Measurements from ENCODE around the gene STK35. TPM values are rescaled to one million over a fixed set of nuclear protein-coding genes. Genes with fewer than 3 reads are reported as not detected.

Gene STK35
- polyA plus RNA-seq, 1 experiment: 8.2 TPM

DNA sequence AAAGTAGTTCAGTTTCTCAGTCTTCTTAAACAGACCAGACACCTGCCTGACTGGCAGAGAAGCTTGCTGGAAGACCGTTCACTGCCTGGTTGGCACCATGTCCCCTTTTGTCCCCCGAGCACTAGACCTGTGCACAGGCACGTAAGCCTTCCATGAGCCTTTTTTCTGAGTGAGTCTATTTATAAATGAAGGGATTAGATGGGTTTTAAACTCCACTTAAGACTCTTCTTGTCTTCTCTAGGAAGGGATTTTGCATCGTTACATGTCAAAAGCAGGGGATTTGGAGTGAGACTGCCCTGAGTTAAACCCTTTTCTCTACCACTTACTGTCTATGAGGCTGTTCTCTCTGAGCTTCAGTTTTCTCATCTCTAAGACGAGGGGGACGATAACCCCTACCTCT is 37.6 kb downstream of the STK35 start:
- ChIA-PET CTCF (interaction anchor here (0.6 to 2.1 kb wide), 3 partner anchors 8 to 258 kb away, joined by 3 to 4 read pairs (median 3); no protein-coding TSS in a partner anchor), POLR2A (no interaction called here)
- DNase-seq (ENCODE audit: low read depth): no peak
- Histone ChIP-seq H3K4me3 (ENCODE audit: low read depth, low read length) (no peak overlapping the region), H3K36me3 (ENCODE audit: control insufficient read depth, insufficient read depth, low read length) (peaks cover under 1% of the 10 kb centered on the region), H3K27me3 (ENCODE audit: control insufficient read depth, insufficient read depth, low read length) (no peaks in the 10 kb centered on the region)
- TF ChIP-seq, protein P1, sequence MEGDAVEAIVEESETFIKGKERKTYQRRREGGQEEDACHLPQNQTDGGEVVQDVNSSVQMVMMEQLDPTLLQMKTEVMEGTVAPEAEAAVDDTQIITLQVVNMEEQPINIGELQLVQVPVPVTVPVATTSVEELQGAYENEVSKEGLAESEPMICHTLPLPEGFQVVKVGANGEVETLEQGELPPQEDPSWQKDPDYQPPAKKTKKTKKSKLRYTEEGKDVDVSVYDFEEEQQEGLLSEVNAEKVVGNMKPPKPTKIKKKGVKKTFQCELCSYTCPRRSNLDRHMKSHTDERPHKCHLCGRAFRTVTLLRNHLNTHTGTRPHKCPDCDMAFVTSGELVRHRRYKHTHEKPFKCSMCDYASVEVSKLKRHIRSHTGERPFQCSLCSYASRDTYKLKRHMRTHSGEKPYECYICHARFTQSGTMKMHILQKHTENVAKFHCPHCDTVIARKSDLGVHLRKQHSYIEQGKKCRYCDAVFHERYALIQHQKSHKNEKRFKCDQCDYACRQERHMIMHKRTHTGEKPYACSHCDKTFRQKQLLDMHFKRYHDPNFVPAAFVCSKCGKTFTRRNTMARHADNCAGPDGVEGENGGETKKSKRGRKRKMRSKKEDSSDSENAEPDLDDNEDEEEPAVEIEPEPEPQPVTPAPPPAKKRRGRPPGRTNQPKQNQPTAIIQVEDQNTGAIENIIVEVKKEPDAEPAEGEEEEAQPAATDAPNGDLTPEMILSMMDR (IDR thresholded peaks at IDR 0.05; ENCODE audit: insufficient read depth, low read depth, low read length): no peak

DNA sequence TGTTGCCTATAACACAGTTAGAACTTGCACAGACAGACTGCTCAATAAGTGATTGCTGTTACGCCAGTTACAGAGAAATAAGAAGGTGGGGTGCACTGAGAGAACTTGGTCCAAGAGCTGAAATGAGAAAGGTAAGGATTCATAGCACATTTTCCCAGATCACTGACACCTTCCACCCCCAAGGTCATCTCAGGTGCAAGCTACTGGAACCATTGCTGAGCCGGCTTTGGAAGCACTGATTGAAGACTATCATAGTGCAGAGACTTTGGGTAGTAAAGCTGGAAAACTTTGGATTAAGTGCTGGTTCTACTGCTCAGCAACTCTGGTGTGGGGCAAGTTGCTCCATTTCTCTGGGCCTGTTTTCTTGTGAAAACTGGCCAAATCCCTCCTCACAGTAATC is 38.1 kb downstream of the STK35 start:
- ChIA-PET POLR2A (no interaction called here), CTCF (interaction anchor here (0.6 to 2.1 kb wide), 3 partner anchors 9 to 259 kb away, joined by 3 to 4 read pairs (median 3); no protein-coding TSS in a partner anchor)
- no peaks in the 10 kb centered on the region for H3K27me3 ChIP-seq (ENCODE audit: control insufficient read depth, insufficient read depth, low read length)

GRCh38 chr20:2140561-2140960 is 38.9 kb downstream of the STK35 start:
- POLR2A ChIA-PET: no interaction called here
- CTCF ChIA-PET: interaction anchor here (1.1 kb wide), 1 partner anchor 260 kb away, joined by 3 read pairs; no protein-coding TSS in a partner anchor

More for the DNA sequence above, 38.1 kb downstream of the STK35 start:
- Histone ChIP-seq H3K36me3 (ENCODE audit: control insufficient read depth, insufficient read depth, low read length) (peaks cover 5% of the 10 kb centered on the region), H3K4me3 (ENCODE audit: low read depth, low read length) (no peak overlapping the region)
- TF ChIP-seq, protein P1 (IDR thresholded peaks at IDR 0.05; ENCODE audit: insufficient read depth, low read depth, low read length): no peak
- DNase-seq (ENCODE audit: low read depth): no peak

GRCh38 chr20:2141600-2142575 is 40.3 kb downstream of the STK35 start:
- H3K4me3 ChIP-seq (ENCODE audit: low read depth, low read length): no peak overlapping the region
- H3K27me3 ChIP-seq (ENCODE audit: control insufficient read depth, insufficient read depth, low read length): no peaks in the 10 kb centered on the region
- H3K36me3 ChIP-seq (ENCODE audit: control insufficient read depth, insufficient read depth, low read length): peaks cover 10% of the 10 kb centered on the region
- TF ChIP-seq, protein P1 (IDR thresholded peaks at IDR 0.05; ENCODE audit: insufficient read depth, low read depth, low read length): no peak
- POLR2A ChIA-PET: no interaction called here
- CTCF ChIA-PET: interaction anchor here (0.7 to 1.8 kb wide), 4 partner anchors 9 to 136 kb away, joined by 3 to 8 read pairs (median 4); no protein-coding TSS in a partner anchor
- DNase-seq (ENCODE audit: low read depth): no peak

More at GRCh38 chr20:2140561-2140960, 38.9 kb downstream of the STK35 start:
- H3K27me3 ChIP-seq (ENCODE audit: control insufficient read depth, insufficient read depth, low read length): no peaks in the 10 kb centered on the region
- peaks cover 7% of the 10 kb centered on the region for H3K36me3 ChIP-seq (ENCODE audit: control insufficient read depth, insufficient read depth, low read length)
- no peak overlapping the region for H3K4me3 ChIP-seq (ENCODE audit: low read depth, low read length)
- TF ChIP-seq, protein P1 (IDR thresholded peaks at IDR 0.05; ENCODE audit: insufficient read depth, low read depth, low read length): no peak
- DNase-seq (ENCODE audit: low read depth): no peak

- no peak for DNase-seq (ENCODE audit: low read depth)
- Histone ChIP-seq H3K4me3 (ENCODE audit: low read depth, low read length) (no peak overlapping the region), H3K36me3 (ENCODE audit: control insufficient read depth, insufficient read depth, low read length) (peaks cover 10% of the 10 kb centered on the region), H3K27me3 (ENCODE audit: control insufficient read depth, insufficient read depth, low read length) (no peaks in the 10 kb centered on the region)
- POLR2A ChIA-PET: no interaction called here
- TF ChIP-seq, protein P1 (IDR thresholded peaks at IDR 0.05; ENCODE audit: insufficient read depth, low read depth, low read length): no peak
- CTCF ChIA-PET: interaction anchor here (1.8 to 2.1 kb wide), 2 partner anchors 21 to 136 kb away, joined by 5 to 8 read pairs; no protein-coding TSS in a partner anchor
These were observed 41.0 kb downstream of the STK35 start for GRCh38 chr20:2142649-2143048.
